ENCODE results near the gene LGR6.

Gene LGR6

DNA sequence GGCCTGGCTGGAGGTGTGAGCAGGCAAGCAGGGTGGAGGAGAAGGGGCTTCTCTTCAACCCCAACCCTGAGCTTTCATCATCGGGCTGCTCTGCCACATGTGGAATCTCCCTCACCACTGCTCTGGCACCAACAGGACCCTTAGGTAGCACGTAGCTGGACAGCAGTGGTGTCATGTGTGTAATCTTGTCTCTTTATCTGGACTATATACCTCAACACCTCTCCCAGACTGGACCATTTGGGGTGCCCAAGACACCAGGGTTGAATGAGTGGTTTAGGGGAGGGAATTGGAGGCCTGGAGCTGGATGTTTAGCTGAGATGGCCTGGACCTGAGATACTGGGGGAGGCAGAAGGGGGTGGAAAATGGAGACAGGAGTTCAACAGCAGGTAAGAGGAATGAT lies 85.2 kb downstream of the LGR6 start:
- H3K4me1 ChIP-seq (ENCODE audit: low read length), result peaks cover 11% of the 10 kb centered on the region

DNA sequence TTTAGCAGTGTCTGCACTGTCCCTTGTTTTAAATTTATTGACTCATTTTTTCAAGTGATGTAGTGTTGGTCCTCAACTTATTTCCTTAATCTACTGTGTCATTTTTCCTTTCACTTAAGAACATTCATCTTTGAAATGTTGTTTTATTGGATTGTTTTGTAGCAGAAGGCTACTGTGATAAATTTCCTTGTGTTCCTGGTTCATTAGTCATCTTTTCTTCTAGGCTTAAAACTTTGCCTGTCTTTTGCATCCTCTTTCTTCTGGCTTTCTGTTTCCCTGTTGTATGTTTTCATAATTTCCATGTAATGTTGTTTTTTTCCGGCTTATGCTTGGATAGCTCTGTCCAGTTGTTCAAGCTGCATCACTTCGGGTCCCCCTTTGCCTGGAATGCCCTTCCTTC lies 86.2 kb downstream of the LGR6 start:
- H3K9ac ChIP-seq (ENCODE audit: low read length), result no peak overlapping the region
- H3K4me3 ChIP-seq (ENCODE audit: low read length), result no peak overlapping the region
- H3K79me2 ChIP-seq (ENCODE audit: low read length), result no peaks in the 10 kb centered on the region
- peaks cover 20% of the 10 kb centered on the region for H3K27me3 ChIP-seq (replicated peaks; ENCODE audit: insufficient read depth, low read length)
- H3K27ac ChIP-seq (ENCODE audit: low read length), result no peak overlapping the region
- H4K20me1 ChIP-seq (ENCODE audit: insufficient read depth, low read length), result no peaks in the 10 kb centered on the region
- no peaks in the 10 kb centered on the region for H3K9me3 ChIP-seq (replicated peaks; ENCODE audit: insufficient read depth, low read length)
- no peak overlapping the region for H3K4me2 ChIP-seq (ENCODE audit: low read depth, low read length)
- H3K9me2 ChIP-seq (replicated peaks; ENCODE audit: insufficient read depth, low read length), result no peaks in the 10 kb centered on the region
- peaks cover 16% of the 10 kb centered on the region for H3K4me1 ChIP-seq (ENCODE audit: low read length)
- peaks cover 11% of the 10 kb centered on the region; the same call in 1 of the 2 replicates for H3F3A ChIP-seq (ENCODE audit: insufficient read depth, low read length)
- TF ChIP-seq EZH2phosphoT487 (IDR thresholded peaks at IDR 0.05; ENCODE audit: low read length) (no peak), EZH2 (optimal IDR thresholded peaks at IDR 0.05; ENCODE audit: low read depth, low read length) (no peak), CTCF (IDR thresholded peaks at IDR 0.05; ENCODE audit: low read length) (no peak)
- no peak for DNase-seq
- no peak overlapping the region for H2AFZ ChIP-seq (ENCODE audit: low read length)
- H3K36me3 ChIP-seq (replicated peaks; ENCODE audit: insufficient read depth, low read length), result no peaks in the 10 kb centered on the region

More for the DNA sequence above, 85.2 kb downstream of the LGR6 start:
- no peak overlapping the region for H3K27ac ChIP-seq (ENCODE audit: low read length)
- H3F3A ChIP-seq (ENCODE audit: insufficient read depth, low read length), result peaks cover 8% of the 10 kb centered on the region; the same call in 1 of the 2 replicates
- no peak overlapping the region for H3K4me2 ChIP-seq (ENCODE audit: low read depth, low read length)
- H3K9me2 ChIP-seq (replicated peaks; ENCODE audit: insufficient read depth, low read length), result no peaks in the 10 kb centered on the region
- H3K9me3 ChIP-seq (replicated peaks; ENCODE audit: insufficient read depth, low read length), result no peaks in the 10 kb centered on the region
- no peaks in the 10 kb centered on the region for H3K36me3 ChIP-seq (replicated peaks; ENCODE audit: insufficient read depth, low read length)
- H3K4me3 ChIP-seq (ENCODE audit: low read length), result no peak overlapping the region
- H4K20me1 ChIP-seq (ENCODE audit: insufficient read depth, low read length), result no peaks in the 10 kb centered on the region
- no peak for TF ChIP-seq EZH2phosphoT487 (IDR thresholded peaks at IDR 0.05; ENCODE audit: low read length)
- no peak for TF ChIP-seq EZH2 (optimal IDR thresholded peaks at IDR 0.05; ENCODE audit: low read depth, low read length)
- no peak for TF ChIP-seq CTCF (IDR thresholded peaks at IDR 0.05; ENCODE audit: low read length)
- peaks cover 20% of the 10 kb centered on the region for H3K27me3 ChIP-seq (replicated peaks; ENCODE audit: insufficient read depth, low read length)
- H2AFZ ChIP-seq (ENCODE audit: low read length), result no peak overlapping the region
- no peak for DNase-seq
- no peak overlapping the region for H3K9ac ChIP-seq (ENCODE audit: low read length)
- H3K79me2 ChIP-seq (ENCODE audit: low read length), result no peaks in the 10 kb centered on the region

GRCh38 chr1:202280595-202280994 lies 87.0 kb downstream of the LGR6 start:
- Histone ChIP-seq H3K9ac (ENCODE audit: low read length) (no peak overlapping the region), H3K9me2 (replicated peaks; ENCODE audit: insufficient read depth, low read length) (no peaks in the 10 kb centered on the region), H2AFZ (ENCODE audit: low read length) (no peak overlapping the region), H3K9me3 (replicated peaks; ENCODE audit: insufficient read depth, low read length) (no peaks in the 10 kb centered on the region), H3K27me3 (replicated peaks; ENCODE audit: insufficient read depth, low read length) (peaks cover 24% of the 10 kb centered on the region), H4K20me1 (ENCODE audit: insufficient read depth, low read length) (no peaks in the 10 kb centered on the region), H3K4me1 (ENCODE audit: low read length) (peaks cover 16% of the 10 kb centered on the region), H3F3A (ENCODE audit: insufficient read depth, low read length) (peaks cover 11% of the 10 kb centered on the region; the same call in 1 of the 2 replicates), H3K79me2 (ENCODE audit: low read length) (no peaks in the 10 kb centered on the region), H3K36me3 (replicated peaks; ENCODE audit: insufficient read depth, low read length) (no peaks in the 10 kb centered on the region), H3K4me2 (ENCODE audit: low read depth, low read length) (no peak overlapping the region), H3K27ac (ENCODE audit: low read length) (no peak overlapping the region), H3K4me3 (ENCODE audit: low read length) (no peak overlapping the region)
- TF ChIP-seq EZH2 (optimal IDR thresholded peaks at IDR 0.05; ENCODE audit: low read depth, low read length), result no peak
- TF ChIP-seq EZH2phosphoT487 (IDR thresholded peaks at IDR 0.05; ENCODE audit: low read length), result no peak
- no peak for TF ChIP-seq CTCF (IDR thresholded peaks at IDR 0.05; ENCODE audit: low read length)
- DNase-seq, result no peak

Data from MM.1S (cell line).